Endothelial cell of umbilical vein (primary cell): ENCODE data around the gene TEAD4. TPM values are rescaled to one million over a fixed set of nuclear protein-coding genes. Genes with fewer than 3 reads are reported as not detected.

Source experiments
- BruUV-seq: library from RNA; stranded (reverse); fragments of 400-500 nt; replicated peaks from 2 replicates; lab custom pipeline; 2021; lab: Mats Ljungman, UMichigan
- CTCF ChIA-PET: fragments of 300-600, 350-600 bp; sonication (Branson Sonifier 250); formaldehyde crosslinking; loops from one replicate; lab custom pipeline; 2021; ENCODE audit warnings: antibody characterized with exemption, inconsistent platforms; lab: Charles Lee
- POLR2A ChIA-PET: fragments of 300-600, 350-600 bp; sonication (Branson Sonifier 250); formaldehyde crosslinking; loops from one replicate; lab custom pipeline; 2021; ENCODE audit warnings: antibody characterized with exemption, inconsistent platforms; lab: Charles Lee
- DNase-seq: peaks from one replicate; pipeline ENCODE4 v3.0.0-alpha.2; 2011; ENCODE audit warnings: low read depth, low spot score
- FAIRE-seq: peaks from 2 replicates; lab custom pipeline; 2011; peaks lifted over from hg19 to GRCh38; lab: Jason Lieb, UNC
- H2AFZ ChIP-seq: 2 replicates; pipeline ENCODE4 v1.6.0; 2012; ENCODE audit warnings: low read depth, low read length, control low read depth, inconsistent platforms
- H3K27ac ChIP-seq: 2 replicates; pipeline ENCODE4 v1.5.1; 2011; ENCODE audit warnings: low read depth, mild to moderate bottlenecking, control low read depth, low read length, moderate library complexity; ENCODE audit not compliant: insufficient read depth
- H3K27me3 ChIP-seq, 2 experiments: 2 replicates each; pipeline versions ENCODE4 v1.6.0 to v1.6.1; 2011; ENCODE audit warnings: low read length in 2 of 2, mixed read lengths in 1 of 2; ENCODE audit not compliant: control insufficient read depth in 2 of 2, insufficient read depth in 2 of 2
- H3K36me3 ChIP-seq, 2 experiments: 2 replicates in 1 of 2; 3 replicates in 1 of 2; pipeline ENCODE4 v1.5.1; 2011; ENCODE audit warnings: low read length in 2 of 2, mild to moderate bottlenecking in 1 of 2, moderate library complexity in 1 of 2; ENCODE audit not compliant: control insufficient read depth in 2 of 2, insufficient read depth in 2 of 2; ENCODE audit errors: extremely low read depth in 1 of 2
- H3K4me1 ChIP-seq: 3 replicates; pipeline ENCODE4 v1.5.1; 2011; ENCODE audit warnings: mild to moderate bottlenecking, low read length; ENCODE audit not compliant: control insufficient read depth, insufficient read depth; ENCODE audit errors: extremely low read depth
- H3K4me2 ChIP-seq: 2 replicates; pipeline ENCODE4 v1.6.1; 2011; ENCODE audit warnings: low read length, control low read depth, mixed read lengths; ENCODE audit not compliant: insufficient read depth
- H3K4me3 ChIP-seq, 3 experiments: fragments of 200-600 bp in 1 of 3; sonication (generic), shearing (Covaris generic) in 1 of 3; replicated peaks in 1 of 3; 2 replicates each; pipeline ENCODE4 v1.5.1; 2011 to 2016; ENCODE audit warnings: control low read depth in 3 of 3, low read length in 3 of 3, mild to moderate bottlenecking in 2 of 3, inconsistent platforms in 1 of 3, low read depth in 1 of 3, moderate library complexity in 1 of 3; ENCODE audit not compliant: insufficient read depth in 1 of 3
- H3K79me2 ChIP-seq: 2 replicates; pipeline ENCODE4 v1.6.0; 2012; ENCODE audit warnings: low read length, inconsistent platforms; ENCODE audit not compliant: control insufficient read depth, insufficient read depth
- H3K9ac ChIP-seq: replicated peaks from 2 replicates; pipeline ENCODE3; 2011; ENCODE audit warnings: low read length, control low read depth; ENCODE audit not compliant: insufficient read depth; ENCODE audit errors: extremely low read depth
- H3K9me1 ChIP-seq: replicated peaks from 3 replicates; pipeline ENCODE4 v1.6.0; 2011; ENCODE audit warnings: mild to moderate bottlenecking, low read length; ENCODE audit not compliant: control insufficient read depth, insufficient read depth; ENCODE audit errors: extremely low read depth
- H3K9me3 ChIP-seq: replicated peaks from 2 replicates; pipeline ENCODE4 v1.5.1; 2012; ENCODE audit warnings: low read length, inconsistent platforms; ENCODE audit not compliant: control insufficient read depth, insufficient read depth
- H4K20me1 ChIP-seq: replicated peaks from 2 replicates; pipeline ENCODE3; 2011; ENCODE audit warnings: mild to moderate bottlenecking, low read length; ENCODE audit not compliant: control insufficient read depth, insufficient read depth; ENCODE audit errors: extremely low read depth
- CTCF ChIP-seq, 2 donors: IDR thresholded peaks; 1 replicate in 1 of 2; 2 replicates in 1 of 2; pipeline ENCODE4 v1.5.1; 2011; ENCODE audit warnings: low read length in 2 of 2, mild to moderate bottlenecking in 2 of 2, moderate library complexity in 2 of 2, control low read depth in 1 of 2, inconsistent platforms in 1 of 2, low read depth in 1 of 2; ENCODE audit not compliant: insufficient read depth in 1 of 2; ENCODE audit errors: extremely low read depth in 1 of 2
- EZH2 ChIP-seq: IDR thresholded peaks from 2 replicates; pipeline ENCODE4 v1.6.1; 2012; ENCODE audit warnings: borderline replicate concordance, low read depth, mild to moderate bottlenecking, moderate library complexity, low read length, inconsistent platforms; ENCODE audit not compliant: severe bottlenecking
- FOS ChIP-seq: IDR thresholded peaks from 2 replicates; pipeline ENCODE4 v1.6.1; 2011; ENCODE audit warnings: mild to moderate bottlenecking, low read length, moderate library complexity, borderline replicate concordance; ENCODE audit not compliant: insufficient read depth
- GATA2 ChIP-seq: IDR thresholded peaks from 2 replicates; pipeline ENCODE4 v1.7.0; 2011; ENCODE audit warnings: low read depth, mild to moderate bottlenecking, moderate library complexity, mixed read lengths, low read length; ENCODE audit not compliant: insufficient read length, insufficient read depth
- MAX ChIP-seq: IDR thresholded peaks from 2 replicates; pipeline ENCODE4 v1.6.1; 2011; ENCODE audit not compliant: insufficient read depth, insufficient read length
- MYC ChIP-seq: IDR thresholded peaks from one replicate; pipeline ENCODE4 v1.6.1; 2011; ENCODE audit warnings: mild to moderate bottlenecking, low read depth, low read length
- POLR2A ChIP-seq: IDR thresholded peaks from 2 replicates; pipeline ENCODE4 v1.6.1; 2012; ENCODE audit warnings: low read depth, mild to moderate bottlenecking, control low read depth, low read length
- POLR2AphosphoS5 ChIP-seq: IDR thresholded peaks from 2 replicates; pipeline ENCODE4 v1.6.1; 2012; ENCODE audit warnings: low read depth, mild to moderate bottlenecking, control low read depth, low read length, moderate library complexity; ENCODE audit not compliant: insufficient read depth
- dilution Hi-C: fragments of 300-500 bp; cut with MboI; formaldehyde crosslinking; loops from one replicate; pipeline ENCODE4 v1.15.0; 2019; ENCODE audit warnings: low sequenced_read_pairs; ENCODE audit not compliant: extremely low pct_ligation_motif_present
- intact Hi-C: fragments of 100-400 bp; cut with micrococcal nuclease; formaldehyde crosslinking; loops from one replicate; pipeline ENCODE4 v1.10.0; 2022
- polyA plus RNA-seq, 4 experiments: library from polyadenylated mRNA; depleted of rRNA in 3 of 4; stranded (reverse) in 3 of 4; unstranded in 1 of 4; fragments of >200 nt; gene quantifications; 2 replicates each; pipeline versions ENCODE4 v1.2.1 to v1.2.3, GENCODE V29; 2011 to 2012; ENCODE audit warnings: missing spikeins in 1 of 4
- total RNA-seq: library from RNA; stranded (reverse); gene quantifications from 2 replicates; pipeline ENCODE4 v1.2.3, GENCODE V29; 2021

Gene TEAD4
- total and polyA plus RNA-seq, 2 donors (not counting 3 experiments of a cell fraction or from before 2014, with no cell fraction given): 34.4 to 46.0 TPM

GRCh38 chr12:3022961-3023360, 63.8 kb downstream of the TEAD4 start:
- H2AFZ ChIP-seq: no peak overlapping the region
- ChIA-PET CTCF (interaction anchor here (0.7 to 3.0 kb wide), 4 partner anchors 11 to 138 kb away, joined by 3 to 12 read pairs (median 4); no protein-coding TSS in a partner anchor), POLR2A (no interaction called here)
- H3K4me3 ChIP-seq: no peak overlapping the region
- no peak overlapping the region for H3K4me2 ChIP-seq
- no peaks in the 10 kb centered on the region for H3K27me3 ChIP-seq
- no peaks in the 10 kb centered on the region for H4K20me1 ChIP-seq
- BruUV-seq: no TSS peak
- FAIRE-seq: no peak
- H3K9ac ChIP-seq: no peak overlapping the region
- dilution Hi-C loops (no loop called here), intact Hi-C loops (no loop called here)
- no peak for DNase-seq
- TF ChIP-seq EZH2 (no peak), GATA2 (no peak), POLR2AphosphoS5 (no peak), POLR2A (no peak), FOS (no peak), MAX (no peak), CTCF (IDR thresholded peaks at IDR 0.05; ENCODE audit: extremely low read depth in 1 of 2, insufficient read depth in 1 of 2, low read depth in 1 of 2, low read length in 2 of 2) (no peak), MYC (no peak)
- H3K4me1 ChIP-seq: no peaks in the 10 kb centered on the region
- H3K36me3 ChIP-seq: peaks cover 11 to 19% of the 10 kb centered on the region in 2 experiments
- H3K9me3 ChIP-seq: no peaks in the 10 kb centered on the region
- no peaks in the 10 kb centered on the region for H3K79me2 ChIP-seq
- H3K9me1 ChIP-seq: no peaks in the 10 kb centered on the region
- H3K27ac ChIP-seq: no peak overlapping the region
